Activated naive CD4-positive, alpha-beta T cell treated with anti-CD3 and anti-CD28 coated beads, Interleukin-2, amount 50 U/mL, for 72 hours (primary cell): ENCODE data around the gene RAB3GAP1. TPM values are rescaled to one million over a fixed set of nuclear protein-coding genes. Genes with fewer than 3 reads are reported as not detected.
A peak's percentile ranks its signal among the peaks of the same experiment; 100 is the strongest.

ENCODE experiments used
- ATAC-seq, 2 donors: fragments of 150-1000 bp; cut with Tn5 transposase; 2 replicates each; pipeline ENCODE4 v1.10.0; 2021; ENCODE audit warnings: mild to moderate bottlenecking in 2 of 2, moderate library complexity in 2 of 2
- DNase-seq, 2 donors: peaks; one replicate each; pipeline ENCODE4 v3.0.0; 2021 to 2022; ENCODE audit warnings: low spot score in 2 of 2
- H3K27ac Mint-ChIP-seq, 2 donors: one replicate each; pipeline ENCODE4 v1.8.0; 2022; ENCODE audit warnings: mild to moderate bottlenecking in 2 of 2, mixed read lengths in 2 of 2
- H3K36me3 Mint-ChIP-seq, 2 donors: one replicate each; pipeline ENCODE4 v1.8.0; 2022; ENCODE audit warnings: mixed read lengths in 2 of 2
- H3K9me3 Mint-ChIP-seq, 2 donors: one replicate each; pipeline ENCODE4 v1.8.0; 2022; ENCODE audit warnings: mixed read lengths in 2 of 2
- total RNA-seq, 2 donors: library from RNA; stranded (reverse); gene quantifications; one replicate each; pipeline ENCODE4 v1.2.3, GENCODE V29; 2022

Gene RAB3GAP1
- total RNA-seq, 2 donors from 2014 or later = 18.8 to 36.2 TPM

GRCh38 chr2:135047300-135047699 is 4.8 kb upstream of the RAB3GAP1 start, which contains the start of gene MAP3K19:
MAP3K19 (minus strand) TSS chr2:135047447; CDS start chr2:135024647, 22,800 bp downstream.
- peaks cover 4 to 5% of the 10 kb centered on the region in 2 donors for H3K36me3 Mint-ChIP-seq
- no peak for ATAC-seq
- H3K9me3 Mint-ChIP-seq = no peaks in the 10 kb centered on the region

DNA sequence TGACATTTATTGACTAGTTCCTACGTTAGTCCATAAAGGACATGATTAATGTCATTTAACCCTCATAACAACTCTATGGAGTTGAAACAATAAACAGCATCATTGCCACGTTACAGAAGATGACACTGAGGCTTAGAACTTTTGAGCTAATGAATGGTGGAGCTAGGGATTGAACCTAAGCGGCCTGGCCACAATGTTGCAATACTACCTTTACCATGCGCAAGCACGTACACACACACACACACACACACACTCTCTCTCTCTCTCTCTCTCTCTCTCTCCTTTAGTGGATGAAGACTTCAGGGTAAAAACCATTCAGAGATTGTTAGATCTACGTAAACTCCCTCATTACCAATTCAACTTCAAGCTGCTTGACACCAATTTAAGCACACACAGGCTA is 4.0 kb upstream of the RAB3GAP1 start:
- no peak for DNase-seq
- Mint-ChIP-seq H3K9me3 (no peaks in the 10 kb centered on the region), H3K36me3 (peaks cover 4 to 5% of the 10 kb centered on the region in 2 donors), H3K27ac (no peak overlapping the region)
- ATAC-seq = no peak

More at GRCh38 chr2:135047300-135047699, 4.8 kb upstream of the RAB3GAP1 start, which contains the start of gene MAP3K19:
- no peak within 1 kb of the TSS for H3K27ac Mint-ChIP-seq
- DNase-seq = no peak

DNA sequence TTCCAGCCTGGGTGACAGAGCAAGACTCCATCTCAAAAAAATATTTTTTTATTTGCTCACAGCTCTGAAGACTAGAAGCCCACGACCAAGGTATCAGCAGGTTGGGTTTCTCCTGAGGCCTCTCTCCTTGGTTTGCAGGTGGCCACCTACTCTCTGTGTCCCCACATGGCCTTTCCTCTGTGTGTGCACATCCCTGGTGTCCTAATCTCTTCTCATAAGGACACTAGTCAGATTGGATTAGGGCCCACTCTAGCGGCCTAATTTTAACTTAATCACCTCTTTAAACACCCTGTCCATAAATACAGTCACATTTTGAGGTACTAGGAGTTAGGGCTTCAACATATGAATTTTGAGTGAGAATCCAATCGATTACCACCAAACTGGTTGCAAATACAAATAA is 2.0 kb upstream of the RAB3GAP1 start:
- DNase-seq (no peak), ATAC-seq (no peak)
- Mint-ChIP-seq H3K9me3 (no peaks in the 10 kb centered on the region), H3K36me3 (peaks cover 5 to 11% of the 10 kb centered on the region in 2 donors), H3K27ac (peak overlapping the region in 1 of 2 donors; percentile 99)

DNA sequence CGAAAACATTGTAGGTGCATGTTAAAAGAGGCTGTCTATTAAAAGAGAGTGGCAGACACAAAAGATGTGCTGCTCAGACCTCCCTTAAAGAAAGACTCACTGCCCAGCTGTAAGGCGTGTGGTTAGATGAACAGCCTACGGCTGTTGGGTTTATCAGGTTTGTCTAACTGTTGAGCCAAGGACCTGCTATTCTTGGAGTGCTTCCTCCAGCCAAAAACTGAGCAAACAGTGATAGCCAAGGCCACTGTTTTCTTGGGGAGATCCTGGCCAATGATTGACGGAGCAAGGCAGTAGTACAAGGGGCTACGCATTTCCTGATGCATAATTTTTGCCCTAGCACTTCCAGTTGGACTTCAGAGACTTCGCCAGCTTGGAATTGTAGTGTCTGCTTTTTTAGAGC is 1.4 kb upstream of the RAB3GAP1 start:
- peak overlapping the region; percentile 99 to 100 for H3K27ac Mint-ChIP-seq
- no peak for ATAC-seq

GRCh38 chr2:135052997-135053474 is 944 bp downstream of the RAB3GAP1 start:
- DNase-seq (peak in 1 of 2 donors; percentile 50), ATAC-seq (peak; percentile 62 to 74)
- H3K27ac Mint-ChIP-seq = peak overlapping the region; percentile 99 to 100
- no peaks in the 10 kb centered on the region for H3K9me3 Mint-ChIP-seq
- peaks cover 5 to 24% of the 10 kb centered on the region in 2 donors for H3K36me3 Mint-ChIP-seq

More for the DNA sequence above, 1.4 kb upstream of the RAB3GAP1 start:
- no peaks in the 10 kb centered on the region for H3K9me3 Mint-ChIP-seq
- H3K36me3 Mint-ChIP-seq = peaks cover 5 to 11% of the 10 kb centered on the region in 2 donors
- no peak for DNase-seq

GRCh38 chr2:135055182-135055786 is 3.2 kb downstream of the RAB3GAP1 start:
- Mint-ChIP-seq H3K9me3 (no peaks in the 10 kb centered on the region), H3K27ac (peak overlapping the region in 1 of 2 donors; percentile 99), H3K36me3 (peaks cover 5 to 32% of the 10 kb centered on the region in 2 donors)
- ATAC-seq (no peak), DNase-seq (no peak)

- H3K36me3 Mint-ChIP-seq = peaks cover 4 to 35% of the 10 kb centered on the region in 2 donors
Measured at GRCh38 chr2:135056790-135057189, 4.7 kb downstream of the RAB3GAP1 start.

GRCh38 chr2:135059577-135059976 is 7.5 kb downstream of the RAB3GAP1 start:
- peaks cover 27 to 56% of the 10 kb centered on the region in 2 donors for H3K36me3 Mint-ChIP-seq
- no peak for ATAC-seq
- no peak for DNase-seq
- H3K27ac Mint-ChIP-seq = peak overlapping the region in 1 of 2 donors; percentile 32
- peaks cover 0 to 6% of the 10 kb centered on the region in 2 donors for H3K9me3 Mint-ChIP-seq

More at GRCh38 chr2:135056790-135057189, 4.7 kb downstream of the RAB3GAP1 start:
- ATAC-seq (no peak), DNase-seq (no peak)
- Mint-ChIP-seq H3K27ac (peak overlapping the region; percentile 76 to 85), H3K9me3 (no peaks in the 10 kb centered on the region)

- peaks cover 0 to 6% of the 10 kb centered on the region in 2 donors for H3K9me3 Mint-ChIP-seq
- ATAC-seq (peak in 1 of 2 donors; percentile 24), DNase-seq (no peak)
- H3K36me3 Mint-ChIP-seq = peaks cover 33 to 67% of the 10 kb centered on the region in 2 donors
- peak overlapping the region in 1 of 2 donors; percentile 55 for H3K27ac Mint-ChIP-seq
Measured at GRCh38 chr2:135063210-135063609, 11.1 kb downstream of the RAB3GAP1 start.

- no peak for DNase-seq
- ATAC-seq = no peak
- peak overlapping the region in 1 of 2 donors; percentile 55 for H3K27ac Mint-ChIP-seq
- peaks cover 33 to 73% of the 10 kb centered on the region in 2 donors for H3K36me3 Mint-ChIP-seq
- H3K9me3 Mint-ChIP-seq = peaks cover 0 to 6% of the 10 kb centered on the region in 2 donors
Measured at GRCh38 chr2:135064149-135064548, 12.1 kb downstream of the RAB3GAP1 start.

DNA sequence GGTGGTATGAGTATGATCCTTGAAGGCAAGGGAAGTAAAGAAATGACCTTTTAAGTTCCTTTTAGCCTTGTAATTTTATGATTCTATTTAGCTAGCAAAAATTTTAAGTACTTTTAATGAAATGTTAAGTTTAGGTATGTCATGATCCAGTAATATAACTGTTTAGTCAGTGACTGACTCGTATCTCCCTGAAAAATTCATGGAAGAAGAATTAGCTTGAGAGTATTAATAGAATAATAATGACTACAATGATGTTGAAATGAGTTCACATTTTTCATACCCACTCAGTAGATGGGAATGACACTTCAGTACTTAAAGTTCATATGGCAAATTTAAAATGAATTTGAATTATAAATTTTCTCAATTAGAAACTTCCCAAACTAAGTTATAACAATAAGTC is 14.6 kb downstream of the RAB3GAP1 start:
- no peak for DNase-seq
- Mint-ChIP-seq H3K36me3 (peaks cover 37 to 77% of the 10 kb centered on the region in 2 donors), H3K27ac (peak overlapping the region in 1 of 2 donors; percentile 78), H3K9me3 (peaks cover under 1 to 14% of the 10 kb centered on the region in 2 donors)
- no peak for ATAC-seq

GRCh38 chr2:135072125-135072997 is 20.3 kb downstream of the RAB3GAP1 start:
- no peak for ATAC-seq
- Mint-ChIP-seq H3K27ac (no peak overlapping the region), H3K36me3 (peaks cover 20 to 47% of the 10 kb centered on the region in 2 donors), H3K9me3 (peaks cover 13 to 22% of the 10 kb centered on the region in 2 donors)
- no peak for DNase-seq

GRCh38 chr2:135074216-135074615 is 22.1 kb downstream of the RAB3GAP1 start:
- DNase-seq (no peak), ATAC-seq (no peak)
- peaks cover 15 to 25% of the 10 kb centered on the region in 2 donors for H3K9me3 Mint-ChIP-seq
- peaks cover 23 to 40% of the 10 kb centered on the region in 2 donors for H3K36me3 Mint-ChIP-seq
- H3K27ac Mint-ChIP-seq = peak overlapping the region in 1 of 2 donors; percentile 17

GRCh38 chr2:135076556-135076955 is 24.5 kb downstream of the RAB3GAP1 start:
- ATAC-seq = no peak
- Mint-ChIP-seq H3K9me3 (peaks cover 17 to 22% of the 10 kb centered on the region in 2 donors), H3K36me3 (peaks cover 25 to 43% of the 10 kb centered on the region in 2 donors), H3K27ac (no peak overlapping the region)
- DNase-seq = no peak

DNA sequence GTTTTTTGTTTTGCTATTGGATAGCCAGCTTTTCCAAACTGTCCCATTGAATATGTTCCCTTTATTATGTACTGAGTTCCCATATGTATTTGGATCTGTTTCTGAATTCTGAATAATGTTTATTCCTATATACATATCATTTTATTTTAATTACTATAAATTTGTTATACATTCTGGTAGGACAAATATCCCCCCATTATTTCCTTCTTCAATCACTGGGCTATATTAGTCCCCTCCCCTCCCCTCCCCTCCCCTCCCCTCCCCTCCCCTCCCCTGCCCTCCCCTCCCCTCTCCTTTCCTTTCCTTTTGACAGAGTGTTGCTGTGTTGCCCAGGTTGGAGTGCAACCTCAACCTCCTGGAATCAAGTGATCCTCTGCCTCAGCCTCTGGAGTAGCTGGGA is 26.3 kb downstream of the RAB3GAP1 start:
- no peak overlapping the region for H3K27ac Mint-ChIP-seq
- H3K9me3 Mint-ChIP-seq = peaks cover 7% of the 10 kb centered on the region in 2 donors
- DNase-seq (no peak), ATAC-seq (no peak)
- peaks cover 10 to 43% of the 10 kb centered on the region in 2 donors for H3K36me3 Mint-ChIP-seq

GRCh38 chr2:135086222-135086621 is 34.1 kb downstream of the RAB3GAP1 start:
- DNase-seq (no peak), ATAC-seq (peak; percentile 32 to 80)
- Mint-ChIP-seq H3K36me3 (peaks cover 7 to 72% of the 10 kb centered on the region in 2 donors), H3K27ac (peak overlapping the region in 1 of 2 donors; percentile 24), H3K9me3 (peaks cover 0 to 20% of the 10 kb centered on the region in 2 donors)
